Measurements from ENCODE around the gene SH3GL3.

The SH3GL3 gene

DNA sequence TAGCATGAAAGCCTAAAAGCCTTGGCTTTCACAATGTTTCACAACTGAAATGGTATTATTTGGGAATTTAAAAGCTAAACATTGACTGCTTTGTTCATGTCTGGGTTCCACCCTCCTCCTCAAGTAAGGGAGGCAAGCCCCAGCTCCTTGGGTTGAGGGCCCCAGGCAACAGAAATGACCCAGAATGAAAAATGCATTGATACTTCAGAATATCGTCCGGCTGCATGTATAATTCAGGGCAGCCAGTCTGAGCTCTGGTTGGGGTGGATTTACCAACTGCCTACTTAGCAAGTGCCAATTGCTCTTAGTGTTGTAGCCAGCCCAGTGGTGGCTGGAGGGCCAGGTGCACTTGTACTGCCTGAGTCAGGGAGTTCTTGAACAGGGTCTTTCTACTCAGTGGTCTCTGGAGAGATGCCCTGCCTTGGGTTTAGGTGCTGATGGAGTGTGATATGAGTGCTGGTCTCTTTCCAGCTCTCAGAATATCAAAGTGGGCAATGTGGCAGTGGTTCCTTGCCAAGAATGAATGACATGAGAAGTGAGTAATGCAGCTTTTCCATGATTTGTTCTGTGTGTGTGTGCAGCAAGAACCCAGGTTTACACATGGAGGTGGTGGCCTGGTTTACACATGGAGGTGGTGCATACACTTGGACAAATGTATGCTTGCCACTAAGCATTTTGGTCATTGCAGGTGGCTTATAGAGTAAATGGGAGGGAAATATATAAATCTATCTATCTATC, 165.9 kb downstream of the SH3GL3 start (continued):
- TF ChIP-seq, protein P1, sequence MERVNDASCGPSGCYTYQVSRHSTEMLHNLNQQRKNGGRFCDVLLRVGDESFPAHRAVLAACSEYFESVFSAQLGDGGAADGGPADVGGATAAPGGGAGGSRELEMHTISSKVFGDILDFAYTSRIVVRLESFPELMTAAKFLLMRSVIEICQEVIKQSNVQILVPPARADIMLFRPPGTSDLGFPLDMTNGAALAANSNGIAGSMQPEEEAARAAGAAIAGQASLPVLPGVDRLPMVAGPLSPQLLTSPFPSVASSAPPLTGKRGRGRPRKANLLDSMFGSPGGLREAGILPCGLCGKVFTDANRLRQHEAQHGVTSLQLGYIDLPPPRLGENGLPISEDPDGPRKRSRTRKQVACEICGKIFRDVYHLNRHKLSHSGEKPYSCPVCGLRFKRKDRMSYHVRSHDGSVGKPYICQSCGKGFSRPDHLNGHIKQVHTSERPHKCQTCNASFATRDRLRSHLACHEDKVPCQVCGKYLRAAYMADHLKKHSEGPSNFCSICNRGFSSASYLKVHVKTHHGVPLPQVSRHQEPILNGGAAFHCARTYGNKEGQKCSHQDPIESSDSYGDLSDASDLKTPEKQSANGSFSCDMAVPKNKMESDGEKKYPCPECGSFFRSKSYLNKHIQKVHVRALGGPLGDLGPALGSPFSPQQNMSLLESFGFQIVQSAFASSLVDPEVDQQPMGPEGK (CRISPR knock-in tag; IDR thresholded peaks at IDR 0.05; ENCODE audit: borderline replicate concordance), result no peak
- TF ChIP-seq OSR1 (CRISPR knock-in tag; IDR thresholded peaks at IDR 0.05) (no peak), TCF4 (CRISPR knock-in tag; IDR thresholded peaks at IDR 0.05; ENCODE audit: borderline replicate concordance) (no peak), ISL1 (CRISPR knock-in tag; IDR thresholded peaks at IDR 0.05) (no peak), RARB (CRISPR knock-in tag; IDR thresholded peaks at IDR 0.05) (no peak)

- TF ChIP-seq BACH2 (CRISPR knock-in tag; IDR thresholded peaks at IDR 0.05; ENCODE audit: borderline replicate concordance), result no peak
- ATAC-seq, result no peak
Observed at GRCh38 chr15:83613714-83614113, 166.6 kb downstream of the SH3GL3 start.

DNA sequence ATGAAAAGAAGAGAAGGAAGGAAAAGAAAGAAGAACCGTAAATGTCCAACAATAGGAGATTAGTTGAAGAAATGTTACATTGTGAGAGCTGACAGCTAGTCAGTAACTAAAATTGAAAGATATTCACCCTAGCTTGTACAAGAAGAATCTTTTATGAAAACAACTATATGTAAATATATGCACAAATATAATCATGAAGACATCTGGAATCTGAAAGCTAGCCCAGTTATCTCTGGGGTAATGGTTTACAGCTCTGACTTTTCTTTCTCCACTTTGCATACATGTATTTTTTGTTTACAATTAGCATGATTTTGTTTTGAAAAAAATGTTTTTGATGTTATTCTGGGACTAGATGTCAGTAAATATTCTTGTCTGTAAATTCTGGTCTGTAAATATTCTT, 169.7 kb downstream of the SH3GL3 start:
- no peak for TF ChIP-seq BACH2 (CRISPR knock-in tag; IDR thresholded peaks at IDR 0.05; ENCODE audit: borderline replicate concordance)
- TF ChIP-seq TOX (CRISPR knock-in tag; IDR thresholded peaks at IDR 0.05; ENCODE audit: borderline replicate concordance), result no peak
- TF ChIP-seq, protein P2, sequence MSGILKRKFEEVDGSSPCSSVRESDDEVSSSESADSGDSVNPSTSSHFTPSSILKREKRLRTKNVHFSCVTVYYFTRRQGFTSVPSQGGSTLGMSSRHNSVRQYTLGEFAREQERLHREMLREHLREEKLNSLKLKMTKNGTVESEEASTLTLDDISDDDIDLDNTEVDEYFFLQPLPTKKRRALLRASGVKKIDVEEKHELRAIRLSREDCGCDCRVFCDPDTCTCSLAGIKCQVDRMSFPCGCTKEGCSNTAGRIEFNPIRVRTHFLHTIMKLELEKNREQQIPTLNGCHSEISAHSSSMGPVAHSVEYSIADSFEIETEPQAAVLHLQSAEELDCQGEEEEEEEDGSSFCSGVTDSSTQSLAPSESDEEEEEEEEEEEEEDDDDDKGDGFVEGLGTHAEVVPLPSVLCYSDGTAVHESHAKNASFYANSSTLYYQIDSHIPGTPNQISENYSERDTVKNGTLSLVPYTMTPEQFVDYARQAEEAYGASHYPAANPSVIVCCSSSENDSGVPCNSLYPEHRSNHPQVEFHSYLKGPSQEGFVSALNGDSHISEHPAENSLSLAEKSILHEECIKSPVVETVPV (CRISPR knock-in tag; IDR thresholded peaks at IDR 0.05), result no peak
- TF ChIP-seq ESRRG (CRISPR knock-in tag; IDR thresholded peaks at IDR 0.05), result no peak
- no peak for TF ChIP-seq RARB (CRISPR knock-in tag; IDR thresholded peaks at IDR 0.05)
- TF ChIP-seq, protein P3, sequence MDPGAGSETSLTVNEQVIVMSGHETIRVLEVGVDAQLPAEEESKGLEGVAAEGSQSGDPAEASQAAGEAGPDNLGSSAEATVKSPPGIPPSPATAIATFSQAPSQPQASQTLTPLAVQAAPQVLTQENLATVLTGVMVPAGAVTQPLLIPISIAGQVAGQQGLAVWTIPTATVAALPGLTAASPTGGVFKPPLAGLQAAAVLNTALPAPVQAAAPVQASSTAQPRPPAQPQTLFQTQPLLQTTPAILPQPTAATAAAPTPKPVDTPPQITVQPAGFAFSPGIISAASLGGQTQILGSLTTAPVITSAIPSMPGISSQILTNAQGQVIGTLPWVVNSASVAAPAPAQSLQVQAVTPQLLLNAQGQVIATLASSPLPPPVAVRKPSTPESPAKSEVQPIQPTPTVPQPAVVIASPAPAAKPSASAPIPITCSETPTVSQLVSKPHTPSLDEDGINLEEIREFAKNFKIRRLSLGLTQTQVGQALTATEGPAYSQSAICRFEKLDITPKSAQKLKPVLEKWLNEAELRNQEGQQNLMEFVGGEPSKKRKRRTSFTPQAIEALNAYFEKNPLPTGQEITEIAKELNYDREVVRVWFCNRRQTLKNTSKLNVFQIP (CRISPR knock-in tag; IDR thresholded peaks at IDR 0.05; ENCODE audit: borderline replicate concordance, low read depth), result no peak
- no peak for TF ChIP-seq TCF4 (CRISPR knock-in tag; IDR thresholded peaks at IDR 0.05; ENCODE audit: borderline replicate concordance)
- TF ChIP-seq ISL1 (CRISPR knock-in tag; IDR thresholded peaks at IDR 0.05), result no peak
- no peak for TF ChIP-seq ZNF565 (CRISPR knock-in tag; conservative IDR thresholded peaks at IDR 0.05; ENCODE audit: low read depth)
- TF ChIP-seq ZC3H10 (CRISPR knock-in tag; IDR thresholded peaks at IDR 0.05), result no peak
- no peak for TF ChIP-seq OSR1 (CRISPR knock-in tag; IDR thresholded peaks at IDR 0.05)
- TF ChIP-seq CREB5 (CRISPR knock-in tag; IDR thresholded peaks at IDR 0.05; ENCODE audit: low read depth), result no peak
- TF ChIP-seq, protein P4, sequence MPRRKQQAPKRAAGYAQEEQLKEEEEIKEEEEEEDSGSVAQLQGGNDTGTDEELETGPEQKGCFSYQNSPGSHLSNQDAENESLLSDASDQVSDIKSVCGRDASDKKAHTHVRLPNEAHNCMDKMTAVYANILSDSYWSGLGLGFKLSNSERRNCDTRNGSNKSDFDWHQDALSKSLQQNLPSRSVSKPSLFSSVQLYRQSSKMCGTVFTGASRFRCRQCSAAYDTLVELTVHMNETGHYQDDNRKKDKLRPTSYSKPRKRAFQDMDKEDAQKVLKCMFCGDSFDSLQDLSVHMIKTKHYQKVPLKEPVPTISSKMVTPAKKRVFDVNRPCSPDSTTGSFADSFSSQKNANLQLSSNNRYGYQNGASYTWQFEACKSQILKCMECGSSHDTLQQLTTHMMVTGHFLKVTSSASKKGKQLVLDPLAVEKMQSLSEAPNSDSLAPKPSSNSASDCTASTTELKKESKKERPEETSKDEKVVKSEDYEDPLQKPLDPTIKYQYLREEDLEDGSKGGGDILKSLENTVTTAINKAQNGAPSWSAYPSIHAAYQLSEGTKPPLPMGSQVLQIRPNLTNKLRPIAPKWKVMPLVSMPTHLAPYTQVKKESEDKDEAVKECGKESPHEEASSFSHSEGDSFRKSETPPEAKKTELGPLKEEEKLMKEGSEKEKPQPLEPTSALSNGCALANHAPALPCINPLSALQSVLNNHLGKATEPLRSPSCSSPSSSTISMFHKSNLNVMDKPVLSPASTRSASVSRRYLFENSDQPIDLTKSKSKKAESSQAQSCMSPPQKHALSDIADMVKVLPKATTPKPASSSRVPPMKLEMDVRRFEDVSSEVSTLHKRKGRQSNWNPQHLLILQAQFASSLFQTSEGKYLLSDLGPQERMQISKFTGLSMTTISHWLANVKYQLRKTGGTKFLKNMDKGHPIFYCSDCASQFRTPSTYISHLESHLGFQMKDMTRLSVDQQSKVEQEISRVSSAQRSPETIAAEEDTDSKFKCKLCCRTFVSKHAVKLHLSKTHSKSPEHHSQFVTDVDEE (CRISPR knock-in tag; IDR thresholded peaks at IDR 0.05), result no peak
- no peak for TF ChIP-seq GLIS3 (CRISPR knock-in tag; IDR thresholded peaks at IDR 0.05)
- TF ChIP-seq SNAI2 (CRISPR knock-in tag; IDR thresholded peaks at IDR 0.05), result no peak
- TF ChIP-seq ZNF70 (CRISPR knock-in tag; IDR thresholded peaks at IDR 0.05), result no peak
- no peak for ATAC-seq

DNA sequence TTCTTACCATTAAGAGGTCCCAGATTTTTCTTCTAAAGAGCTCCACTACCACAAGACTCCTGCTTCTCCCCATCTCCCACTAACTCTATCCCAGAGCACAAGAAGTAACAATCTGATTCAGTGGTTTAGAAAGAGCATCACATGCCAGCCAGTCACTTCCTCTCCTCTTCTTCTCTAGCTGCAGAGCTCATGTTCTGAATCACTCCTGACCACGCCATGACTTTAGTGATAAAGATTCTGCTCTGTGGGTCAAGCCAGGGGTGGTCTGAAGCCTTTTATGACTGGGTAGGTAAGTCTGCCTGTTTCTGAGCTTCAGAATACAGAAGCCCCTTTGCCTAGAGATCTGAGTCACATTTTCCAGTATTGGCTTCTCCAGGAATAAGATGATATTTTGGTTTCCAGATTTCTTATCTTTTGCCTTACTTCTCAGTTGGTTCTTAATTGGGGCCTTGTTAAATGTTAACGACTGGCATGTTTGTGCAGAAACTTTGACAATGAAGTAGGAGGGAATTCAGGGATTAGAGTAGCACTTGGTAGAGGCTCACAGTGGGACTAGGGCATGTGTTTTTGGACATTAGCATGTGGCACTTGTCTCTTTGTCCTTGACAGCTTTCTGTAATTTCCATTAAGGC, 179.1 kb downstream of the SH3GL3 start:
- no peak for ATAC-seq
- TF ChIP-seq, protein P1 (CRISPR knock-in tag; IDR thresholded peaks at IDR 0.05; ENCODE audit: borderline replicate concordance), result no peak
- TF ChIP-seq RARB (CRISPR knock-in tag; IDR thresholded peaks at IDR 0.05), result no peak
- no peak for TF ChIP-seq ESRRG (CRISPR knock-in tag; IDR thresholded peaks at IDR 0.05)
- TF ChIP-seq ZNF565 (CRISPR knock-in tag; conservative IDR thresholded peaks at IDR 0.05; ENCODE audit: low read depth), result no peak
- TF ChIP-seq, protein P4 (CRISPR knock-in tag; IDR thresholded peaks at IDR 0.05), result no peak
- TF ChIP-seq, protein P3 (CRISPR knock-in tag; IDR thresholded peaks at IDR 0.05; ENCODE audit: borderline replicate concordance, low read depth), result no peak
